Endothelial cell of umbilical vein (primary cell): Measurements from ENCODE around the gene CNOT6. TPM values are rescaled to one million over a fixed set of nuclear protein-coding genes. Genes with fewer than 3 reads are reported as not detected.
"Not testable (repeated sequence)": the region's sequence is repeated elsewhere in the genome, so short reads cannot be mapped to it uniquely, and the experiment has no call there.

Source experiments
- BruUV-seq: library from RNA; stranded (reverse); fragments of 400-500 nt; replicated peaks from 2 replicates; lab custom pipeline; 2021; lab: Mats Ljungman, UMichigan
- CTCF ChIA-PET: fragments of 300-600, 350-600 bp; sonication (Branson Sonifier 250); formaldehyde crosslinking; loops from one replicate; lab custom pipeline; 2021; ENCODE audit warnings: antibody characterized with exemption, inconsistent platforms; lab: Charles Lee
- POLR2A ChIA-PET: fragments of 300-600, 350-600 bp; sonication (Branson Sonifier 250); formaldehyde crosslinking; loops from one replicate; lab custom pipeline; 2021; ENCODE audit warnings: antibody characterized with exemption, inconsistent platforms; lab: Charles Lee
- DNase-seq: peaks from one replicate; pipeline ENCODE4 v3.0.0-alpha.2; 2011; ENCODE audit warnings: low read depth, low spot score
- FAIRE-seq: peaks from 2 replicates; lab custom pipeline; 2011; peaks lifted over from hg19 to GRCh38; lab: Jason Lieb, UNC
- H2AFZ ChIP-seq: 2 replicates; pipeline ENCODE4 v1.6.0; 2012; ENCODE audit warnings: low read depth, low read length, control low read depth, inconsistent platforms
- H3K27ac ChIP-seq: 2 replicates; pipeline ENCODE4 v1.5.1; 2011; ENCODE audit warnings: low read depth, mild to moderate bottlenecking, control low read depth, low read length, moderate library complexity; ENCODE audit not compliant: insufficient read depth
- H3K27me3 ChIP-seq, 2 experiments: 2 replicates each; pipeline versions ENCODE4 v1.6.0 to v1.6.1; 2011; ENCODE audit warnings: low read length in 2 of 2, mixed read lengths in 1 of 2; ENCODE audit not compliant: control insufficient read depth in 2 of 2, insufficient read depth in 2 of 2
- H3K36me3 ChIP-seq, 2 experiments: 2 replicates in 1 of 2; 3 replicates in 1 of 2; pipeline ENCODE4 v1.5.1; 2011; ENCODE audit warnings: low read length in 2 of 2, mild to moderate bottlenecking in 1 of 2, moderate library complexity in 1 of 2; ENCODE audit not compliant: control insufficient read depth in 2 of 2, insufficient read depth in 2 of 2; ENCODE audit errors: extremely low read depth in 1 of 2
- H3K4me1 ChIP-seq: 3 replicates; pipeline ENCODE4 v1.5.1; 2011; ENCODE audit warnings: mild to moderate bottlenecking, low read length; ENCODE audit not compliant: control insufficient read depth, insufficient read depth; ENCODE audit errors: extremely low read depth
- H3K4me2 ChIP-seq: 2 replicates; pipeline ENCODE4 v1.6.1; 2011; ENCODE audit warnings: low read length, control low read depth, mixed read lengths; ENCODE audit not compliant: insufficient read depth
- H3K4me3 ChIP-seq, 3 experiments: fragments of 200-600 bp in 1 of 3; sonication (generic), shearing (Covaris generic) in 1 of 3; replicated peaks in 1 of 3; 2 replicates each; pipeline ENCODE4 v1.5.1; 2011 to 2016; ENCODE audit warnings: control low read depth in 3 of 3, low read length in 3 of 3, mild to moderate bottlenecking in 2 of 3, inconsistent platforms in 1 of 3, low read depth in 1 of 3, moderate library complexity in 1 of 3; ENCODE audit not compliant: insufficient read depth in 1 of 3
- H3K79me2 ChIP-seq: 2 replicates; pipeline ENCODE4 v1.6.0; 2012; ENCODE audit warnings: low read length, inconsistent platforms; ENCODE audit not compliant: control insufficient read depth, insufficient read depth
- H3K9ac ChIP-seq: replicated peaks from 2 replicates; pipeline ENCODE3; 2011; ENCODE audit warnings: low read length, control low read depth; ENCODE audit not compliant: insufficient read depth; ENCODE audit errors: extremely low read depth
- H3K9me1 ChIP-seq: replicated peaks from 3 replicates; pipeline ENCODE4 v1.6.0; 2011; ENCODE audit warnings: mild to moderate bottlenecking, low read length; ENCODE audit not compliant: control insufficient read depth, insufficient read depth; ENCODE audit errors: extremely low read depth
- H3K9me3 ChIP-seq: replicated peaks from 2 replicates; pipeline ENCODE4 v1.5.1; 2012; ENCODE audit warnings: low read length, inconsistent platforms; ENCODE audit not compliant: control insufficient read depth, insufficient read depth
- H4K20me1 ChIP-seq: replicated peaks from 2 replicates; pipeline ENCODE3; 2011; ENCODE audit warnings: mild to moderate bottlenecking, low read length; ENCODE audit not compliant: control insufficient read depth, insufficient read depth; ENCODE audit errors: extremely low read depth
- EZH2 ChIP-seq: IDR thresholded peaks from 2 replicates; pipeline ENCODE4 v1.6.1; 2012; ENCODE audit warnings: borderline replicate concordance, low read depth, mild to moderate bottlenecking, moderate library complexity, low read length, inconsistent platforms; ENCODE audit not compliant: severe bottlenecking
- FOS ChIP-seq: IDR thresholded peaks from 2 replicates; pipeline ENCODE4 v1.6.1; 2011; ENCODE audit warnings: mild to moderate bottlenecking, low read length, moderate library complexity, borderline replicate concordance; ENCODE audit not compliant: insufficient read depth
- GATA2 ChIP-seq: IDR thresholded peaks from 2 replicates; pipeline ENCODE4 v1.7.0; 2011; ENCODE audit warnings: low read depth, mild to moderate bottlenecking, moderate library complexity, mixed read lengths, low read length; ENCODE audit not compliant: insufficient read length, insufficient read depth
- JUN ChIP-seq: IDR thresholded peaks from 2 replicates; pipeline ENCODE4 v1.6.1; 2011; ENCODE audit warnings: borderline replicate concordance, low read depth; ENCODE audit not compliant: insufficient read length, insufficient read depth
- MYC ChIP-seq: IDR thresholded peaks from one replicate; pipeline ENCODE4 v1.6.1; 2011; ENCODE audit warnings: mild to moderate bottlenecking, low read depth, low read length
- POLR2A ChIP-seq: IDR thresholded peaks from 2 replicates; pipeline ENCODE4 v1.6.1; 2012; ENCODE audit warnings: low read depth, mild to moderate bottlenecking, control low read depth, low read length
- POLR2AphosphoS5 ChIP-seq: IDR thresholded peaks from 2 replicates; pipeline ENCODE4 v1.6.1; 2012; ENCODE audit warnings: low read depth, mild to moderate bottlenecking, control low read depth, low read length, moderate library complexity; ENCODE audit not compliant: insufficient read depth
- dilution Hi-C: fragments of 300-500 bp; cut with MboI; formaldehyde crosslinking; loops from one replicate; pipeline ENCODE4 v1.15.0; 2019; ENCODE audit warnings: low sequenced_read_pairs; ENCODE audit not compliant: extremely low pct_ligation_motif_present
- intact Hi-C: fragments of 100-400 bp; cut with micrococcal nuclease; formaldehyde crosslinking; loops from one replicate; pipeline ENCODE4 v1.10.0; 2022
- polyA plus RNA-seq, 4 experiments: library from polyadenylated mRNA; depleted of rRNA in 3 of 4; stranded (reverse) in 3 of 4; unstranded in 1 of 4; fragments of >200 nt; gene quantifications; 2 replicates each; pipeline versions ENCODE4 v1.2.1 to v1.2.3, GENCODE V29; 2011 to 2012; ENCODE audit warnings: missing spikeins in 1 of 4
- total RNA-seq: library from RNA; stranded (reverse); gene quantifications from 2 replicates; pipeline ENCODE4 v1.2.3, GENCODE V29; 2021
- TF ChIP-seq, protein P1 (sequence below): IDR thresholded peaks from 2 replicates; pipeline ENCODE4 v1.6.1; 2011; ENCODE audit not compliant: insufficient read depth, insufficient read length

Gene CNOT6
- total and polyA plus RNA-seq, 2 donors (not counting 3 experiments of a cell fraction or from before 2014, with no cell fraction given), result 9.2 to 33.8 TPM

DNA sequence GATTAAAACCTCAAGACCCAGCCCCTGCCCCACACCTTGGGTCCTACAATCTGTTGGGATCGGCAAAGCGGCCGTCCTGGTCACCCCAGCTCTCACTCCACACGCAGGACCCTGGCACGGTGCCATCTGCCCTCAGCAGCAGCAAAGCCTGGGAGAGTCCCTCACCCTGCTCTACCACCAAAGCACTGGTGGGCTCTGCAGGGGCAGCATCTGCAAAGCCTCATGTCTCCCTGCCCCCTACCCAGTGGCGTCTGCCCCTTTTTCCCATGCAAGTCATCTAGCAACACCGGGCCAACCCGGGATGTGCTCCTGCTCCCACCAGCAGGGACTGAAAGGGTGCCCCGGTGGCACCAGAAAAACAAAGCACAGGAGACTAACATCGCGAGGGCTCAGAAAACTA is 19.6 kb upstream of the CNOT6 start:
- Histone ChIP-seq H2AFZ (no peak overlapping the region), H3K4me2 (no peak overlapping the region), H3K4me3 (no peak overlapping the region), H3K9me1 (no peaks in the 10 kb centered on the region), H3K9me3 (no peaks in the 10 kb centered on the region), H4K20me1 (no peaks in the 10 kb centered on the region), H3K9ac (no peak overlapping the region), H3K79me2 (no peaks in the 10 kb centered on the region), H3K27me3 (peaks cover 0 to 2% of the 10 kb centered on the region in 2 experiments), H3K36me3 (no peaks in the 10 kb centered on the region), H3K4me1 (no peaks in the 10 kb centered on the region), H3K27ac (no peak overlapping the region)
- ChIA-PET POLR2A (no interaction called here), CTCF (no interaction called here)
- DNase-seq, result no peak
- no TSS peak for BruUV-seq
- intact Hi-C loops, result loop anchor here (5.0 kb wide), 2 partner anchors 122 to 198 kb away; partner anchors contain the start of gene GFPT2
- FAIRE-seq, result no peak
- no peak for TF ChIP-seq EZH2
- TF ChIP-seq GATA2, result no peak
- TF ChIP-seq POLR2AphosphoS5, result no peak
- no peak for TF ChIP-seq FOS
- TF ChIP-seq, protein P1, sequence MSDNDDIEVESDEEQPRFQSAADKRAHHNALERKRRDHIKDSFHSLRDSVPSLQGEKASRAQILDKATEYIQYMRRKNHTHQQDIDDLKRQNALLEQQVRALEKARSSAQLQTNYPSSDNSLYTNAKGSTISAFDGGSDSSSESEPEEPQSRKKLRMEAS, result no peak
- no peak for TF ChIP-seq JUN
- TF ChIP-seq POLR2A, result no peak
- no peak for TF ChIP-seq MYC
- dilution Hi-C loops, result no loop called here

DNA sequence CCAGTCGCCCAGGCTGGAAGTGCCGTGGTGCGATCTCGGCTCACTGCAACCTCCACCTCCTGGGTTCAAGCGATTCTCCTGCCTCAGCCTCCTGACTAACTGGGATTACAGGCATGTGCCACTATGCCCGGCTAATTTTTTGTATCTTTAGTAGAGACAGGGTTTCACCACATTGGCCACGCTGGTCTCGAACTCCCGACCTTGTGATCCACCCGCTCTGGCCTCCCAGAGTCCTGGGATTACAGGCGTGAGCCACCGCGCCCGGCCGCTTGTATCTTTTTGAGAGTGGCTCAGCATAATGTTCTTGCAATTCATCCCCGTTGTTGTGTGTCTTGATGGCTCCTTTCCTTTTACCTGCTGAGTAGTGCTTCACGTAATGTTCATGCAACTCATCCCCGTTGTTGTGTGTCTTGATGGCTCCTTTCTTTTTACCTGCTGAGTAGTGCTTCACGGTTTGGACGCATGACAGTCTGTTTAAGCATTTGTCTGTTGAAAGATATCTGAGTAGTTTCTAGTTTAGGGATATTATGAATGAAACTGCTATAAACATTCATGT is 18.1 kb upstream of the CNOT6 start:
- FAIRE-seq, dilution Hi-C loops, CTCF ChIA-PET: not testable (repeated sequence)

More for the DNA sequence above, 18.1 kb upstream of the CNOT6 start:
- H3K4me1 ChIP-seq, H3K4me3 ChIP-seq, H2AFZ ChIP-seq, H3K27me3 ChIP-seq, BruUV-seq, H4K20me1 ChIP-seq, H3K79me2 ChIP-seq, DNase-seq, intact Hi-C loops, H3K9me1 ChIP-seq, H3K9ac ChIP-seq, POLR2A ChIA-PET, H3K27ac ChIP-seq, H3K36me3 ChIP-seq, H3K9me3 ChIP-seq, H3K4me2 ChIP-seq: not testable (repeated sequence)
